CD14-positive monocyte (primary cell): ENCODE results near the gene NTM. TPM values are rescaled to one million over a fixed set of nuclear protein-coding genes. Genes with fewer than 3 reads are reported as not detected.

Experiments
- DNase-seq, 3 donors: peaks; one replicate each; pipeline ENCODE4 v3.0.0-alpha.2; 2011 to 2022
- H2AFZ ChIP-seq: 2 replicates; pipeline ENCODE4 v1.6.0; 2012; ENCODE audit warnings: mild to moderate bottlenecking, low read depth, low read length, inconsistent platforms; ENCODE audit not compliant: insufficient read depth, poor library complexity, severe bottlenecking
- H3K27ac ChIP-seq, 2 donors: 1 replicate in 1 of 2; 2 replicates in 1 of 2; pipeline ENCODE4 v1.5.1; 2012 to 2013; ENCODE audit warnings: low read length in 2 of 2, control low read depth in 1 of 2, inconsistent platforms in 1 of 2, low read depth in 1 of 2, mild to moderate bottlenecking in 1 of 2
- H3K27me3 ChIP-seq, 2 donors: one replicate each; pipeline versions ENCODE4 v1.6.0 to v1.6.1; 2011 to 2013; ENCODE audit warnings: low read length in 2 of 2; ENCODE audit not compliant: control insufficient read depth in 2 of 2, insufficient read depth in 2 of 2
- H3K36me3 ChIP-seq, 2 donors: replicated peaks in 1 of 2; 1 replicate in 1 of 2; 2 replicates in 1 of 2; pipeline versions ENCODE4 v1.5.1 to v1.6.1; 2012 to 2013; ENCODE audit warnings: low read length in 2 of 2, control low read depth in 1 of 2, inconsistent platforms in 1 of 2, mild to moderate bottlenecking in 1 of 2; ENCODE audit not compliant: insufficient read depth in 2 of 2, control insufficient read depth in 1 of 2
- H3K4me1 ChIP-seq, 2 donors: 1 replicate in 1 of 2; 2 replicates in 1 of 2; pipeline versions ENCODE4 v1.5.1 to v1.6.1; 2012 to 2013; ENCODE audit warnings: low read length in 2 of 2, control low read depth in 1 of 2, inconsistent platforms in 1 of 2, mild to moderate bottlenecking in 1 of 2, moderate library complexity in 1 of 2; ENCODE audit not compliant: insufficient read depth in 2 of 2, control insufficient read depth in 1 of 2
- H3K4me2 ChIP-seq: replicated peaks from 2 replicates; pipeline ENCODE3; 2012; ENCODE audit warnings: low read length, moderate library complexity, mild to moderate bottlenecking; ENCODE audit not compliant: poor library complexity, severe bottlenecking; ENCODE audit errors: extremely low read depth
- H3K4me3 ChIP-seq, 3 experiments: fragments of 200-600 bp in 1 of 3; sonication (generic) in 1 of 3; replicated peaks in 1 of 3; 1 replicate in 2 of 3; 2 replicates in 1 of 3; pipeline ENCODE4 v1.5.1; 2011 to 2013; ENCODE audit warnings: low read length in 3 of 3, mild to moderate bottlenecking in 3 of 3, control low read depth in 2 of 3, low read depth in 2 of 3, inconsistent platforms in 1 of 3, moderate library complexity in 1 of 3
- H3K79me2 ChIP-seq: 2 replicates; pipeline ENCODE4 v1.6.0; 2012; ENCODE audit warnings: mild to moderate bottlenecking, control low read depth, inconsistent platforms, low read length, moderate library complexity; ENCODE audit not compliant: insufficient read depth
- H3K9ac ChIP-seq: 2 replicates; pipeline ENCODE4 v1.6.0; 2017; ENCODE audit warnings: low read length, mild to moderate bottlenecking; ENCODE audit not compliant: insufficient read depth, poor library complexity, severe bottlenecking
- H3K9me3 ChIP-seq, 2 donors: replicated peaks in 1 of 2; 1 replicate in 1 of 2; 2 replicates in 1 of 2; pipeline versions ENCODE4 v1.5.1 to v1.6.1; 2012 to 2013; ENCODE audit warnings: low read length in 2 of 2, control low read depth in 1 of 2; ENCODE audit not compliant: control insufficient read depth in 1 of 2, insufficient read depth in 1 of 2
- H4K20me1 ChIP-seq: 2 replicates; pipeline ENCODE4 v1.6.0; 2012; ENCODE audit warnings: mild to moderate bottlenecking, low read length, control low read depth, moderate library complexity; ENCODE audit not compliant: insufficient read depth
- H3K27ac Mint-ChIP-seq, 7 donors: one replicate each; pipeline ENCODE4 v1.8.0; 2020; ENCODE audit warnings: mild to moderate bottlenecking in 7 of 7, mixed read lengths in 7 of 7, moderate library complexity in 6 of 7, inconsistent platforms in 2 of 7
- H3K27me3 Mint-ChIP-seq, 3 donors: one replicate each; pipeline ENCODE4 v1.8.0; 2021 to 2022; ENCODE audit warnings: low read depth in 3 of 3, mild to moderate bottlenecking in 3 of 3, mixed read lengths in 3 of 3, moderate library complexity in 3 of 3, inconsistent platforms in 1 of 3
- H3K36me3 Mint-ChIP-seq, 2 donors: one replicate each; pipeline ENCODE4 v1.8.0; 2020; ENCODE audit warnings: mixed read lengths in 2 of 2, inconsistent platforms in 1 of 2, mild to moderate bottlenecking in 1 of 2
- H3K4me1 Mint-ChIP-seq: one replicate; pipeline ENCODE4 v1.8.0; 2020; ENCODE audit warnings: mild to moderate bottlenecking, mixed read lengths
- H3K4me3 Mint-ChIP-seq, 2 donors: one replicate each; pipeline ENCODE4 v1.8.0; 2020; ENCODE audit warnings: mild to moderate bottlenecking in 2 of 2, mixed read lengths in 2 of 2, moderate library complexity in 1 of 2
- H3K9me3 Mint-ChIP-seq, 7 donors: one replicate each; pipeline ENCODE4 v1.8.0; 2020 to 2022; ENCODE audit warnings: mixed read lengths in 7 of 7, mild to moderate bottlenecking in 6 of 7, moderate library complexity in 6 of 7, inconsistent platforms in 2 of 7
- WGBS: methylation state at CpG from one replicate; pipeline ENCODE4 v1.1.5; 2013; ENCODE audit warnings: missing lambda C conversion rate; ENCODE audit not compliant: insufficient coverage; 5-methylcytosine and 5-hydroxymethylcytosine counted together
- intact Hi-C, 2 donors: fragments of 100-400 bp; cut with micrococcal nuclease; formaldehyde crosslinking; loops; one replicate each; pipeline versions ENCODE4 v1.15.0 to v1.15.1; 2023
- polyA plus RNA-seq, 3 donors: library from polyadenylated mRNA; depleted of rRNA in 1 of 3; unstranded in 2 of 3; stranded (reverse) in 1 of 3; fragments of 300-500 nt in 2 of 3; fragments of >200 nt in 1 of 3; fragmentation: Illumina TruSeq in 2 of 3; gene quantifications; 1 replicate in 2 of 3; 2 replicates in 1 of 3; pipeline ENCODE4 v1.2.3, GENCODE V29; 2012 to 2021
- TF ChIP-seq, protein P1 (sequence below): fragments of 200-600 bp; IDR thresholded peaks from one replicate; pipeline ENCODE4 v1.8.0; 2022; ENCODE audit warnings: antibody characterized with exemption, mild to moderate bottlenecking

NTM gene
- polyA plus RNA-seq, 3 donors = not detected

DNA sequence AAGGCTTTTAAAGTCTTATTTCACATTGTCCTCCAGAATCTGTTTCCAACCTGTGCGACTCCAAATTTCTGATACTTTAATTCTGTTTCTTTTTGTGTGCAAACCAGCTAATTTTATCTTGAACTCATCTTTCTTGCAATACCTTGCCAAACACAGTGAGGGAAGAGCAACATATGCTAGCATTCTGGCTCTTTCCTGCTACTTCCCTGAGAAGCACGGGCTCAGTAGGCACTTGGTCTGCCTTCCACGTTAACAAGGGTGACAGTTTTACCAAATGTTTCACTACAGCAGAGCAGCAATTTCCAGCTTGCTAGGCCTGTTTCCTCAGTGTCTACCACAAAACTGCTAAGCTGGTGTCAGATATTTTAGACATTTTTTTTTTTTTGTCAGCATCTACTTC lies 405.8 kb downstream of the NTM start:
- WGBS = 86% methylated on average over 3 of the region's 3 CpGs
- intact Hi-C loops = no loop called here
- H2AFZ ChIP-seq = no peak overlapping the region
- H3K36me3 ChIP-seq = no peaks in the 10 kb centered on the region
- Mint-ChIP-seq H3K4me3 (no peak overlapping the region), H3K9me3 (no peaks in the 10 kb centered on the region), H3K27me3 (peaks cover 3 to 11% (median 8%) of the 10 kb centered on the region in 3 donors), H3K36me3 (no peaks in the 10 kb centered on the region), H3K27ac (no peak overlapping the region), H3K4me1 (no peaks in the 10 kb centered on the region)
- H3K27ac ChIP-seq = no peak overlapping the region
- no peak overlapping the region for H3K4me3 ChIP-seq
- peaks cover 0 to 3% of the 10 kb centered on the region in 2 donors for H3K27me3 ChIP-seq
- H3K4me2 ChIP-seq = no peak overlapping the region
- H4K20me1 ChIP-seq = no peaks in the 10 kb centered on the region
- no peaks in the 10 kb centered on the region for H3K9me3 ChIP-seq
- no peaks in the 10 kb centered on the region for H3K79me2 ChIP-seq
- DNase-seq = no peak
- no peaks in the 10 kb centered on the region for H3K4me1 ChIP-seq
- TF ChIP-seq, protein P1, sequence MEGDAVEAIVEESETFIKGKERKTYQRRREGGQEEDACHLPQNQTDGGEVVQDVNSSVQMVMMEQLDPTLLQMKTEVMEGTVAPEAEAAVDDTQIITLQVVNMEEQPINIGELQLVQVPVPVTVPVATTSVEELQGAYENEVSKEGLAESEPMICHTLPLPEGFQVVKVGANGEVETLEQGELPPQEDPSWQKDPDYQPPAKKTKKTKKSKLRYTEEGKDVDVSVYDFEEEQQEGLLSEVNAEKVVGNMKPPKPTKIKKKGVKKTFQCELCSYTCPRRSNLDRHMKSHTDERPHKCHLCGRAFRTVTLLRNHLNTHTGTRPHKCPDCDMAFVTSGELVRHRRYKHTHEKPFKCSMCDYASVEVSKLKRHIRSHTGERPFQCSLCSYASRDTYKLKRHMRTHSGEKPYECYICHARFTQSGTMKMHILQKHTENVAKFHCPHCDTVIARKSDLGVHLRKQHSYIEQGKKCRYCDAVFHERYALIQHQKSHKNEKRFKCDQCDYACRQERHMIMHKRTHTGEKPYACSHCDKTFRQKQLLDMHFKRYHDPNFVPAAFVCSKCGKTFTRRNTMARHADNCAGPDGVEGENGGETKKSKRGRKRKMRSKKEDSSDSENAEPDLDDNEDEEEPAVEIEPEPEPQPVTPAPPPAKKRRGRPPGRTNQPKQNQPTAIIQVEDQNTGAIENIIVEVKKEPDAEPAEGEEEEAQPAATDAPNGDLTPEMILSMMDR = no peak
- H3K9ac ChIP-seq = no peak overlapping the region

DNA sequence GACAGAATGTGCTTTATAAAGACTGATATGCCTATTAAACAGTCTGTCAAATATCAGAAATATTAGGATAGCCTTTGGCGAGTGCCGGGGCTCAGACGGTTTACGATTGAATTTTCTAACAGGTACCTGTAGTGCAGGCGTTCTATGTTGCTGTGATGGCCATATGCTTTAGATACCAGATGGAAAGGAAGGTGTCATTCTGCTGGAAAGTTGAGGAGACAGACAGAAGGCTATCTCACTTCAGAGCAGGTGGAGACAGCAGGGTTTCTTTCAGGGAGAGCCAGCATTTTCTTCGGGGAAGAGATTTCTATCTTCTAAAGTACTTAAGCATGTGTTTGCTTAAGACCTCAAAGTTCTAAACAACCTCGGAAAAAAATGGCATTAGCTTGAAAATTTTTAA lies 415.4 kb downstream of the NTM start:
- WGBS = 92% methylated on average over 5 of the region's 7 CpGs

More for the DNA sequence above, 415.4 kb downstream of the NTM start:
- Histone ChIP-seq H4K20me1 (no peaks in the 10 kb centered on the region), H3K4me3 (no peak overlapping the region), H3K9ac (no peak overlapping the region), H3K9me3 (no peaks in the 10 kb centered on the region), H2AFZ (no peak overlapping the region), H3K36me3 (no peaks in the 10 kb centered on the region), H3K27me3 (peaks cover 2% of the 10 kb centered on the region in 2 donors), H3K27ac (no peak overlapping the region), H3K4me1 (no peaks in the 10 kb centered on the region), H3K79me2 (no peaks in the 10 kb centered on the region), H3K4me2 (no peak overlapping the region)
- intact Hi-C loops = no loop called here
- H3K4me3 Mint-ChIP-seq = no peak overlapping the region
- H3K36me3 Mint-ChIP-seq = no peaks in the 10 kb centered on the region
- TF ChIP-seq, protein P1 = no peak
- H3K27ac Mint-ChIP-seq = no peak overlapping the region
- no peak for DNase-seq
- peaks cover 7 to 9% (median 8%) of the 10 kb centered on the region in 3 donors for H3K27me3 Mint-ChIP-seq
- no peaks in the 10 kb centered on the region for H3K4me1 Mint-ChIP-seq
- H3K9me3 Mint-ChIP-seq = peaks cover 0 to 10% (median 1%) of the 10 kb centered on the region in 7 donors
